HG03025 (cell line): ENCODE data around the gene DNMT3L.

ENCODE experiments used
- ATAC-seq: cut with Tn5 transposase; IDR thresholded peaks from one replicate; pipeline ENCODE4 v1.9.1; 2021; ENCODE audit warnings: mild to moderate bottlenecking, moderate library complexity; ENCODE audit not compliant: unreplicated experiment, low FRiP score

The DNMT3L gene

GRCh38 chr21:44282370-44282769, 20.7 kb upstream of the DNMT3L start:
- ATAC-seq: no peak

GRCh38 chr21:44281801-44282200, 20.1 kb upstream of the DNMT3L start:
- ATAC-seq: no peak

GRCh38 chr21:44279354-44280260, 17.9 kb upstream of the DNMT3L start:
- no peak for ATAC-seq

- ATAC-seq: no peak
Observed at GRCh38 chr21:44275041-44275440, 13.3 kb upstream of the DNMT3L start.

GRCh38 chr21:44273046-44273445, 11.3 kb upstream of the DNMT3L start:
- no peak for ATAC-seq

- no peak for ATAC-seq
Observed at GRCh38 chr21:44272284-44272858, 10.7 kb upstream of the DNMT3L start.

GRCh38 chr21:44271558-44272283, 10.0 kb upstream of the DNMT3L start:
- no peak for ATAC-seq

- no peak for ATAC-seq
Observed at GRCh38 chr21:44269090-44269489, 7.4 kb upstream of the DNMT3L start.

- ATAC-seq: no peak
Observed at GRCh38 chr21:44267655-44268142, 6.0 kb upstream of the DNMT3L start.

- no peak for ATAC-seq
Observed at GRCh38 chr21:44265734-44266270, 4.1 kb upstream of the DNMT3L start.

GRCh38 chr21:44263768-44264167, 2.1 kb upstream of the DNMT3L start:
- ATAC-seq: no peak

- ATAC-seq: no peak
Observed at GRCh38 chr21:44263221-44263760, 1.6 kb upstream of the DNMT3L start.

GRCh38 chr21:44262338-44263056, 800 bp upstream of the DNMT3L start:
- ATAC-seq: no peak

- no peak for ATAC-seq
Observed at GRCh38 chr21:44260791-44261631, 686 bp downstream of the DNMT3L start.

GRCh38 chr21:44260066-44260465, 1.6 kb downstream of the DNMT3L start:
- no peak for ATAC-seq

GRCh38 chr21:44259082-44259705, 2.5 kb downstream of the DNMT3L start:
- no peak for ATAC-seq

GRCh38 chr21:44258056-44258725, 3.5 kb downstream of the DNMT3L start:
- no peak for ATAC-seq

- no peak for ATAC-seq
Observed at GRCh38 chr21:44255511-44255981, 6.2 kb downstream of the DNMT3L start.
